DMS53 treated with DMSO at 0.1 percent for 48 hours (cell line): ENCODE data around the gene USP14.
"Not testable (repeated sequence)": the region's sequence is repeated elsewhere in the genome, so short reads cannot be mapped to it uniquely, and the experiment has no call there.

Experiments used
- DNase-seq: peaks from one replicate; lab custom pipeline; 2025; ENCODE audit not compliant: unreplicated experiment; lab: John Stamatoyannopoulos, UW

USP14 gene

GRCh38 chr18:158128-159036 is at the start of gene USP14:
USP14 (plus strand) TSS chr18:158557; CDS start chr18:158699, 142 bp downstream.
- peak; percentile 97 for DNase-seq

- not testable (repeated sequence) for DNase-seq
These were observed 49.7 kb upstream of the USP14 start for GRCh38 chr18:108665-109063.

GRCh38 chr18:109130-109921 is 49.0 kb upstream of the USP14 start:
- not testable (repeated sequence) for DNase-seq

DNA sequence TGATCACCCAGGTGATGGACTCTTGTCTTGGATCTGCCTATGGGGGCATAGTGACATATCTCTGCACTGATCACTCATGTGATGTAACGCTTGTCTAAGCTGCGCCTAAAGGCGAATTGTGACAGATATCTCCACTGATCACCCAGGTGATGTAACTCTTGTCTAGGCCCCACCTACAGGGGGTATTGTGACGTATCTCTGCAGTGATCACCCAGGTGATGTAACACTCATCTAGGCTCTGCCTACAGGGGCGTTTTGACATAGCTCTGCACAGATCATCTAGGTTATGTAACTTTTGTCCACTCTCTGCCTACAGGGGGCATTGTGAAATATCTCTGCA is 48.5 kb upstream of the USP14 start:
- DNase-seq: not testable (repeated sequence)

- not testable (repeated sequence) for DNase-seq
These were observed 47.8 kb upstream of the USP14 start for GRCh38 chr18:110351-111201.

- DNase-seq: no peak
These were observed 46.9 kb upstream of the USP14 start for GRCh38 chr18:111306-112014.

DNA sequence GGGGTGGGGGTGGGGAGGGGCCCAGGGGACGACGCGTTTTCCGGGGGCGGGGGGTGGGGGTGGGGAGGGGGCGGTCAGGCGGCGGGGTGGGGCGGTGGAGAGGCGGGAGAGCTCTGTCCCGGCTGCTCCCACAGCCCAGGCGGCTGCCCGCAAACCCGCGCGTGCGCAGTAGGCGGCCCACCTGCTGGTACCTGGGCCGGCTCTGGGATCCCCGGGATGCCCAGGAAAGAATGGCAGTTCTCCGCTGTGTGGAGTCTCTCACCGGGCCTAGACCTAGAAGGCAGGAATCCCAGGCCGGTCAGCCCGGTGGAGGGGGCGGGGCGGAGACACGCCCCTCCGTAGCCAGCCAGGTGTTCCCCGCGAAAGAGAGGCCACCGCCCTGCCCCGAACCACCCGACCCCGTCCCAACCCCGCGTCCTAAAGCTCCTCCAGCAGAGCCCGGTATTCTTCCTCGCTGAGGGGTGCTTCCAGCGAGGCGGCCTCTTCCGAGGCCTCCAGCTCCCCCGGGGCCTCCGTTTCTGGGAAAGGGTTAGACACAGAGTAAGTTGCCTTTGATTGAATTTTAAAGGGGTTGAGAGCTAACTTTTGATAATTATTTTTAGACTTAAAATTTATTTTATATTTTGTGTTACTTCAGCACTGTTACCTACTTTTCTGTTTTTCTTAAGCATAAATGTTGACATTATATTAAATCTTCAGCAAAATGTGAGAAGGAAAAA is 46.2 kb upstream of the USP14 start:
- DNase-seq: not testable (repeated sequence)

DNA sequence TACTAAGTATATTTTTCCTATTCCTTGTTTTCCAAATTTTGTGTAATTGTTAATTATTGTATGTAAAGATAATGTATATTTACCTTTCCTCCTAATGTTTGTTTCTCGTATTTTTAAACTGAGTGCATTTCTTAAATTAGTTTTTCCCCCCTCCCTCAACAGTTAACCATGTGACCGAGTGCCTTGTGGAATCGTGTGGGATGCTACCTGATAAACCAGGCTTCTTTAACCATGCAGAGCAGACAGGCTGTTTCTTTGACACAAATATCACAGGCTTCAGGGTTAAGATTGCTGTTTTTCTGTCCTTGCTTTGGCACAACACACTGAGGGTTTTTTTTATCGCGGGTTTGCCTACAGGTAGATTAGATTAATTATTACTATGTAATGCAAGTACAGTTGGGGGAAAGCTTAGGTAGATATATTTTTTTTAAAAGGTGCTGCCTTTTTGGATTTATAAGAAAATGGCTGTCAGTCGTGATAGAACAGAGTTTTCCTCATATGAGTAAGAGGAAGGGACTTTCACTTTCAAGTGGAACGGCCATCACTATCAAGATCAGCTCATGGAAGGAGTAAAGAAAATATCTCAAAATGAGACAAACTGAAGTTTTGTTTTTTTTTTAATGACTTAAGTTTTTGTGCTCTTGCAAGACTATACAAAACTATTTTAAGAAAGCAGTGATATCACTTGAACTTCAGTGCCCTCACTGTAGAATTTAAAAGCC is 37.7 kb upstream of the USP14 start:
- not testable (repeated sequence) for DNase-seq

GRCh38 chr18:135045-135444 is 23.3 kb upstream of the USP14 start:
- DNase-seq: no peak

GRCh38 chr18:136433-136832 is 21.9 kb upstream of the USP14 start:
- no peak for DNase-seq

DNA sequence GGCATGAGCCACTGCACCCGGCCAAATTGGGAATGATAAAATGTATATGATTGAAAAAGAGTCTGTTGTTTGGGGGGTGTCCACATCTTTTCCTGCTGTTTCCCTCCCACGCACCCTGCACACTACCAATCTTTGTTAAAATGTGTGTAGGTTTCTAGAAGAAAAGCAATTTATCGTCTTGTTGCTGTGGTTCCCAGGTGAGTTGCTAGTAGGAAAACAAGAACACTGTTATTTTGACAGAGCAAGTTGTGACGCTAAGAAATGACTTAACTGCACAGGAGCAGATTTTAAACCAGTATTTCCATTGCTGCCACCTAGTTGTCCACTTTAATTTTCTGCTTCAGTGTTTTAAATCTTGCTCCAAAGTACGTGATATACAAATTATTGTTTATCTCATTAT is 21.0 kb upstream of the USP14 start:
- no peak for DNase-seq

- DNase-seq: no peak
These were observed 17.6 kb upstream of the USP14 start for GRCh38 chr18:140670-141266.

DNA sequence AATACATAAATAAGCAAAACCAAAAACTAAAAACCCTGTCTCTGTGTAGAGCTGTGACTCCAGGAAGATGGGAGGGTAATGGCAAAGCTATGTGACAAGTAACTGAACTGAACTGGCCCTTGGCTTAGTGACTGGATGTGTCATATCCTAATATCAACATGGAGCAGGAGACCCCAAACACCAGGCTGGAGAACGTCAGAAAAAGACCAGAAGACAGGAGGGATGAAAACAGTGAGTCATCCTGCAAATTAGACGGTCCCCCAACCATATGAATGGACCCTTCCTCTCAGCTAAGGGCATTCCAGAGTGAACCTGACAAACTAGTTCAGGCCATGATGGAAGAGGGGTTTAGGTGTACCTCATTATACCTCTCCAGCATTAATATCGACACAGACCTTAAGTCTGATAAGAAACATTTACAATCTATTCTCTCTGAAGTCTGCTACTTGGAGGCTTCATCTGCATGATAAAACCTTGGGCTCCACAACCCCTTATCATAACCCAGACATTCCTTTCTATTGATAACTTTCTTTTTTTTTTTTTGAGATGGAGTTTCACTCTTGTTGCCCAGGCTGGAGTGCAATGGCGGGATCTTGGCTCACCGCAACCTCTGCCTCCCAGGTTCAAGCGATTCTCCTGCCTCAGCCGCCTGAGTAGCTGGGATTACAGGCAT is 15.6 kb upstream of the USP14 start:
- DNase-seq: not testable (repeated sequence)

- DNase-seq: no peak
These were observed 9.5 kb upstream of the USP14 start for GRCh38 chr18:148841-149240.

DNA sequence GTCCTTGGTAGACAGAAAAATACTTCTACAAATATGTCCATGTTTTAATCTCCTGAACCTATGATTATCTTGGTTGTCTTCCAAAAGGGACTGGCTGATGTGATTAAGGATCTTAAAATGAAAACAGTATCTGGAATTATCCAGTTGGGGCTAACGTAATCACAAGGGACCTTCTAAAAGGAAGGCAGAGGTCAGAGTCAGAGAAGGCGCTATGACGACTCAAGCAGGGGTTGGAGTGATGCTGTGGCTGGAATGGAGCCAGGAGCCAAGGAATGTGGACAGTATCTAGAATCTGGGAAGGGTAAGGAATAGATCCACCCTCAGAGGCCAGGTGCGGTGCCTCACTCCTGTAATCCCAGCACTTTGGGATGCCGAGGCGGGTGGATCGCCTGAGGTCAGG is 4.2 kb upstream of the USP14 start:
- DNase-seq: no peak

- no peak for DNase-seq
These were observed 2.7 kb upstream of the USP14 start for GRCh38 chr18:155688-156087.

- no peak for DNase-seq
These were observed 1.7 kb upstream of the USP14 start for GRCh38 chr18:156514-157230.
